ENCODE measurements around the gene ENAH.

The ENAH gene

DNA sequence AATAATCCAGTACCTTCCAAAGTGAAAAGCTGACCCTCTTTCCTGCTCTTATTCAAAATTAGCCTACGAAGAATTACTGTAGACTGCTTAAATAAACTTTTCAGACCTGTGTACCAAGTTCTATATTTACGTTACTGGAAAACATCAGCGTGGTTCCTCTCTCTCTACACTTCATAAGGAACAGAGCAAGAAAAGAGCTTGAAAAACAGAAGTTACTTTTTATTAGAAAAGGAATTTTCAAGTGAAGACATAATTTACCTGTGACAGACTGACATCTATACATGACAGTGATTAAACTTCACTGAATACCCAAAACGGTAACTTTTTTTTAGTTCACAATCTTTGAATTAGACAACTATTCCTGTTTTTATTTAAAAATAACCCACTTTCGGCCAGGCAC lies 2.7 kb downstream of the ENAH start:
- Histone ChIP-seq H3K79me1 (replicated peaks; ENCODE audit: low read length, poor library complexity, severe bottlenecking) (peaks cover 3% of the 10 kb centered on the region), H3K23ac (ENCODE audit: low read length in 2 of 2) (no peak overlapping the region), H3K9ac (ENCODE audit: low read length) (peak overlapping the region; percentile 97), H3K4ac (ENCODE audit: low read depth in 1 of 2, low read length in 2 of 2) (no peak overlapping the region), H3K4me1 (ENCODE audit: control insufficient read depth, insufficient read depth, low read depth, low read length) (peaks cover 4% of the 10 kb centered on the region), H4K8ac (ENCODE audit: low read length) (no peak overlapping the region), H3K27me3 (ENCODE audit: control insufficient read depth in 1 of 2, insufficient read depth in 1 of 2, low read length in 2 of 2) (no peaks in the 10 kb centered on the region), H3K18ac (ENCODE audit: low read depth in 1 of 2, low read length in 2 of 2) (no peak overlapping the region), H3K4me3 (ENCODE audit: insufficient read depth in 1 of 2, low read depth in 1 of 2, low read length in 2 of 2) (peak overlapping the region in 1 of 2 experiments; percentile 95), H2BK15ac (ENCODE audit: low read depth, poor library complexity, severe bottlenecking) (no peak overlapping the region), H2BK120ac (ENCODE audit: low read depth, low read length) (no peak overlapping the region), H2AK5ac (ENCODE audit: low read length, severe bottlenecking) (no peak overlapping the region), H3K9me3 (ENCODE audit: control insufficient read depth, low read length) (no peaks in the 10 kb centered on the region), H2BK5ac (ENCODE audit: low read depth, low read length, poor library complexity, severe bottlenecking) (no peak overlapping the region), H4K91ac (ENCODE audit: low read length) (no peak overlapping the region), H2BK12ac (ENCODE audit: low read length in 2 of 2) (no peak overlapping the region), H3K27ac (ENCODE audit: low read length, poor library complexity, severe bottlenecking) (no peak overlapping the region), H3K14ac (ENCODE audit: low read length in 2 of 2) (no peak overlapping the region), H3K4me2 (ENCODE audit: low read length, poor library complexity, severe bottlenecking) (peak overlapping the region; percentile 16), H3K36me3 (ENCODE audit: control insufficient read depth in 1 of 2, insufficient read depth in 2 of 2, low read depth in 1 of 2, low read length in 2 of 2) (no peaks in the 10 kb centered on the region), H2AFZ (ENCODE audit: low read depth, low read length) (no peak overlapping the region)
- 75% methylated on average over 3 of the region's 5 CpGs for WGBS
- no peak for DNase-seq

DNA sequence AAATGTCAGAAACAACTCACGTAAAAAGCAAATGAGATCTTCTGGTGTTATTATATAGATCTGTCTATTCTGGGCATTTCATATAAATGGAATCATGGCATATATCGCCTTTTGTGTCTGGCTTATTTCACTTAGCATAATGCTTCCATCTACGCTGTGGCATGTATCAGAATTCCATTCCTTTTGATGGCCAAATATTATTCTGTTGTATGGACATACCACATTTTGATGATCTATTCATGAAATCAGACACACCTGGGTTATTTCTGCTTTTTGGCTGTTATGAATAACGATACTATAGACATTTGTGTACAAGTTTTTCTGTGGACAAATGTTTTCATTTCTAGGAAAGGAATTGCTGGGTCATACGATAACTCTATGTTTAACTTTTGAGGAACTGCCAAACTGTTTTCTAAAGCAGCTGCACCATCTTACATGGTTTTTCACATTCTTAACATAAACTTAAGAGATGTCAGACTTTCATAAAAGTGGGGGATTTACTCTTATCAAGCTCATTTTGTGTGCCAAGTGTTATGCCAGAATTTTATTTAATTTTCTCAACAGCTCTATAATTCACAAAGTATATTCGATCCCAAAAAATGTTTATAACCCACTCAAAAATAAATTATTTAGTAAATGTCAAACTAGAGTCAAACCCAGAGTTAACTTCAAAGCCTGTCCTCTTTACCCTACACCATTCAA lies 7.6 kb downstream of the ENAH start:
- no peaks in the 10 kb centered on the region for H3K9me3 ChIP-seq (ENCODE audit: control insufficient read depth, low read length)
- H4K8ac ChIP-seq (ENCODE audit: low read length): no peak overlapping the region
- no peak overlapping the region for H4K91ac ChIP-seq (ENCODE audit: low read length)
- H3K27me3 ChIP-seq (ENCODE audit: control insufficient read depth in 1 of 2, insufficient read depth in 1 of 2, low read length in 2 of 2): no peaks in the 10 kb centered on the region
- no peak overlapping the region for H2AK5ac ChIP-seq (ENCODE audit: low read length, severe bottlenecking)
- H2BK5ac ChIP-seq (ENCODE audit: low read depth, low read length, poor library complexity, severe bottlenecking): no peak overlapping the region
- no peak overlapping the region for H3K9ac ChIP-seq (ENCODE audit: low read length)
- H3K79me1 ChIP-seq (replicated peaks; ENCODE audit: low read length, poor library complexity, severe bottlenecking): peaks cover 4% of the 10 kb centered on the region
- no peak overlapping the region for H3K4ac ChIP-seq (ENCODE audit: low read depth in 1 of 2, low read length in 2 of 2)
- H3K14ac ChIP-seq (ENCODE audit: low read length in 2 of 2): no peak overlapping the region
- DNase-seq: no peak
- H2AFZ ChIP-seq (ENCODE audit: low read depth, low read length): no peak overlapping the region
- no peak overlapping the region for H3K27ac ChIP-seq (ENCODE audit: low read length, poor library complexity, severe bottlenecking)
- H3K4me1 ChIP-seq (ENCODE audit: control insufficient read depth, insufficient read depth, low read depth, low read length): peaks cover 2% of the 10 kb centered on the region
- no peak overlapping the region for H2BK15ac ChIP-seq (ENCODE audit: low read depth, poor library complexity, severe bottlenecking)
- no peak overlapping the region for H3K18ac ChIP-seq (ENCODE audit: low read depth in 1 of 2, low read length in 2 of 2)
- H2BK12ac ChIP-seq (ENCODE audit: low read length in 2 of 2): no peak overlapping the region
- H3K4me2 ChIP-seq (ENCODE audit: low read length, poor library complexity, severe bottlenecking): no peak overlapping the region
- H3K36me3 ChIP-seq (ENCODE audit: control insufficient read depth in 1 of 2, insufficient read depth in 2 of 2, low read depth in 1 of 2, low read length in 2 of 2): peaks cover 3 to 11% of the 10 kb centered on the region in 2 experiments
- 96% methylated on average over 4 of the region's 6 CpGs for whole genome bisulfite sequencing
- H2BK120ac ChIP-seq (ENCODE audit: low read depth, low read length): no peak overlapping the region
- H3K4me3 ChIP-seq (ENCODE audit: insufficient read depth in 1 of 2, low read depth in 1 of 2, low read length in 2 of 2): no peak overlapping the region
- H3K23ac ChIP-seq (ENCODE audit: low read length in 2 of 2): no peak overlapping the region

DNA sequence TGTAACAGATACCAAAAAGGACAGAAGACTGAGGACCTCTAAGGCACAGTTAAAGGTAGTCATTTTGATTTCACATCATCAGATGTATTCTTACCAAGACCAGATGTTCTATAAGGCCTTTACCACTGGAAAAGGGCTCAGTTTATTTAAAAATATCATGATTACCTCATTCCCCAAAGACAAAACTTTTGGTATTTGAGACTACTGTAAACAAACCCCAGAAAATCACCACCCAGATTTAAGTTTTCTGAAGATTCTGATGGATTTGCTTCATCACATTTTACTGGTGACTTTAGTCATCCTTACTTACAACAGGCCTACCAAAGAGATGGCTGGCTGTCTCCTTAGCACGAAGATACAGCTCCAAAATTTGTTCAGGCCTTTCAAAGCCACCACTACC lies 8.3 kb downstream of the ENAH start:
- no peak overlapping the region for H2BK15ac ChIP-seq (ENCODE audit: low read depth, poor library complexity, severe bottlenecking)
- no peak overlapping the region for H3K4me2 ChIP-seq (ENCODE audit: low read length, poor library complexity, severe bottlenecking)
- H2BK120ac ChIP-seq (ENCODE audit: low read depth, low read length): no peak overlapping the region
- no peak for DNase-seq
- H3K18ac ChIP-seq (ENCODE audit: low read depth in 1 of 2, low read length in 2 of 2): no peak overlapping the region
- WGBS: 93% methylated on average over 1 of the region's 1 CpG
- H3K4me1 ChIP-seq (ENCODE audit: control insufficient read depth, insufficient read depth, low read depth, low read length): peaks cover 2% of the 10 kb centered on the region
- peaks cover 4% of the 10 kb centered on the region for H3K79me1 ChIP-seq (replicated peaks; ENCODE audit: low read length, poor library complexity, severe bottlenecking)
- no peaks in the 10 kb centered on the region for H3K9me3 ChIP-seq (ENCODE audit: control insufficient read depth, low read length)
- H3K36me3 ChIP-seq (ENCODE audit: control insufficient read depth in 1 of 2, insufficient read depth in 2 of 2, low read depth in 1 of 2, low read length in 2 of 2): peaks cover 3 to 12% of the 10 kb centered on the region in 2 experiments
- H2BK12ac ChIP-seq (ENCODE audit: low read length in 2 of 2): no peak overlapping the region
- no peak overlapping the region for H2AFZ ChIP-seq (ENCODE audit: low read depth, low read length)
- H3K14ac ChIP-seq (ENCODE audit: low read length in 2 of 2): no peak overlapping the region
- H3K4me3 ChIP-seq (ENCODE audit: insufficient read depth in 1 of 2, low read depth in 1 of 2, low read length in 2 of 2): no peak overlapping the region
- H3K23ac ChIP-seq (ENCODE audit: low read length in 2 of 2): no peak overlapping the region
- no peak overlapping the region for H4K8ac ChIP-seq (ENCODE audit: low read length)
- H3K27me3 ChIP-seq (ENCODE audit: control insufficient read depth in 1 of 2, insufficient read depth in 1 of 2, low read length in 2 of 2): no peaks in the 10 kb centered on the region
- H2BK5ac ChIP-seq (ENCODE audit: low read depth, low read length, poor library complexity, severe bottlenecking): no peak overlapping the region
- no peak overlapping the region for H4K91ac ChIP-seq (ENCODE audit: low read length)
- H3K4ac ChIP-seq (ENCODE audit: low read depth in 1 of 2, low read length in 2 of 2): no peak overlapping the region
- no peak overlapping the region for H2AK5ac ChIP-seq (ENCODE audit: low read length, severe bottlenecking)
- no peak overlapping the region for H3K9ac ChIP-seq (ENCODE audit: low read length)
- no peak overlapping the region for H3K27ac ChIP-seq (ENCODE audit: low read length, poor library complexity, severe bottlenecking)

DNA sequence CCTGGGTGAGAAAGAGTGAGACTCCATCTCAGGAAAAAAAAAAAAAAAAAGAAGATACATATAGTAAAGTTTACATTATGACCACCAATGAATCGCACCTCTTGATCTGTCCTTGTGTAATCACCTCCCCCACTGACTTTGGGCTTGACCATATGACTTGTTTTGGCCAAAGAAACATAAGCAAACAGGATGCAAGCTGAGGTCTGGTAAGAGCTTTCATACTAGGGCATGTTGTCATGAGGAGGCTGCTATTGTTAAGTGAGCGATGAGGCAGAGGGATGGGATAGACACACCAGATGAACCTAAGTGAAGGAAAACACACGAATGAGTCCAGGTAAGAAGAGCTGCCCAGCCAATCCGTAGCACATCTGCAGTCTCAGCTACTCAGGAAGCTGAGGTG lies 10.7 kb downstream of the ENAH start:
- H3K79me1 ChIP-seq (replicated peaks; ENCODE audit: low read length, poor library complexity, severe bottlenecking): peaks cover 11% of the 10 kb centered on the region
- WGBS: 93% methylated on average over 3 of the region's 4 CpGs
- H3K14ac ChIP-seq (ENCODE audit: low read length in 2 of 2): no peak overlapping the region

More for the DNA sequence above, 10.7 kb downstream of the ENAH start:
- no peak overlapping the region for H2BK120ac ChIP-seq (ENCODE audit: low read depth, low read length)
- no peaks in the 10 kb centered on the region for H3K9me3 ChIP-seq (ENCODE audit: control insufficient read depth, low read length)
- peaks cover 5 to 21% of the 10 kb centered on the region in 2 experiments for H3K36me3 ChIP-seq (ENCODE audit: control insufficient read depth in 1 of 2, insufficient read depth in 2 of 2, low read depth in 1 of 2, low read length in 2 of 2)
- no peak overlapping the region for H2BK15ac ChIP-seq (ENCODE audit: low read depth, poor library complexity, severe bottlenecking)
- peak; percentile 61 for DNase-seq
- no peak overlapping the region for H3K23ac ChIP-seq (ENCODE audit: low read length in 2 of 2)
- H3K27me3 ChIP-seq (ENCODE audit: control insufficient read depth in 1 of 2, insufficient read depth in 1 of 2, low read length in 2 of 2): no peaks in the 10 kb centered on the region
- H2AFZ ChIP-seq (ENCODE audit: low read depth, low read length): no peak overlapping the region
- no peak overlapping the region for H4K91ac ChIP-seq (ENCODE audit: low read length)
- H3K4me1 ChIP-seq (ENCODE audit: control insufficient read depth, insufficient read depth, low read depth, low read length): peaks cover 2% of the 10 kb centered on the region
- H3K27ac ChIP-seq (ENCODE audit: low read length, poor library complexity, severe bottlenecking): no peak overlapping the region
- no peak overlapping the region for H4K8ac ChIP-seq (ENCODE audit: low read length)
- no peak overlapping the region for H3K4ac ChIP-seq (ENCODE audit: low read depth in 1 of 2, low read length in 2 of 2)
- no peak overlapping the region for H3K18ac ChIP-seq (ENCODE audit: low read depth in 1 of 2, low read length in 2 of 2)
- no peak overlapping the region for H2AK5ac ChIP-seq (ENCODE audit: low read length, severe bottlenecking)
- H3K4me2 ChIP-seq (ENCODE audit: low read length, poor library complexity, severe bottlenecking): no peak overlapping the region
- no peak overlapping the region for H2BK5ac ChIP-seq (ENCODE audit: low read depth, low read length, poor library complexity, severe bottlenecking)
- no peak overlapping the region for H3K9ac ChIP-seq (ENCODE audit: low read length)
- H3K4me3 ChIP-seq (ENCODE audit: insufficient read depth in 1 of 2, low read depth in 1 of 2, low read length in 2 of 2): no peak overlapping the region
- no peak overlapping the region for H2BK12ac ChIP-seq (ENCODE audit: low read length in 2 of 2)

Measured in mesenchymal stem cell (in vitro differentiated cells and primary cell).